Spleen (tissue), 7 donors: ENCODE results near the gene SMARCD2.
A peak's percentile ranks its signal among the peaks of the same experiment; 100 is the strongest.

ENCODE experiments used
- CTCF ChIP-seq, 11 experiments: fragments of 200-600 bp in 7 of 11; fragments of 450-650 bp in 4 of 11; sonication (generic) in 4 of 11; IDR thresholded peaks in 8 of 11; conservative IDR thresholded peaks in 3 of 11; 1 replicate in 7 of 11; 2 replicates in 4 of 11; pipeline versions ENCODE4 v1.4.0 to v1.8.0; 2016 to 2021; ENCODE audit warnings: antibody characterized with exemption in 11 of 11, inconsistent platforms in 4 of 11, mild to moderate bottlenecking in 1 of 11
- POLR2A ChIP-seq, 3 donors: fragments of 450-650 bp; IDR thresholded peaks; one replicate each; pipeline ENCODE4 v1.5.1; 2017; ENCODE audit warnings: antibody characterized with exemption in 3 of 3, mild to moderate bottlenecking in 1 of 3
- POLR2AphosphoS5 ChIP-seq, 3 donors: sonication (generic); formaldehyde crosslinking; IDR thresholded peaks; one replicate each; pipeline ENCODE4 v1.5.1; 2017; ENCODE audit warnings: antibody characterized with exemption in 3 of 3
- donor health status: DM: no; HTN: no; CAD: no; lungs with moderate emphysema.
- donor health status: DM: no; HTN: no; CAD: no.
- donor health status: DM: no; HTN: no; CAD: no.

- TF ChIP-seq CTCF (IDR thresholded peaks at IDR 0.05 in 8 of 11, conservative IDR thresholded peaks at IDR 0.05 in 3 of 11) (no peak), POLR2AphosphoS5 (IDR thresholded peaks at IDR 0.05) (peak in 1 of 3 donors; percentile 47), POLR2A (IDR thresholded peaks at IDR 0.05) (no peak)
Measured at GRCh38 chr17:63837480-63837879, 5.0 kb downstream of the SMARCD2 start.
